ENCODE data around the gene ANO4. TPM values are rescaled to one million over a fixed set of nuclear protein-coding genes. Genes with fewer than 3 reads are reported as not detected.

ANO4 gene
- total and polyA plus RNA-seq, 2 of the 8 experiments (the other 6 are each of a cell fraction or from before 2014, with no cell fraction given) = 1.1 to 3.4 TPM

- Histone ChIP-seq H4K8ac (ENCODE audit: extremely low read depth, insufficient read depth, low read length) (no peak overlapping the region), H3K56ac (replicated peaks; ENCODE audit: insufficient read length, low read depth, low read length) (no peak overlapping the region), H3K4me3 (ENCODE audit: extremely low read depth in 1 of 4, insufficient read depth in 2 of 4, low read depth in 3 of 4, low read length in 4 of 4) (no peak overlapping the region), H3K27me3 (replicated peaks in 1 of 4; ENCODE audit: control insufficient read depth in 3 of 4, extremely low read depth in 1 of 4, insufficient read depth in 3 of 4, low read length in 3 of 4) (no peaks in the 10 kb centered on the region), H2BK12ac (ENCODE audit: low read depth, low read length) (no peak overlapping the region), H3K4me2 (ENCODE audit: insufficient read depth in 1 of 2, low read depth in 2 of 2, low read length in 2 of 2) (no peak overlapping the region), H3K27ac (ENCODE audit: low read depth, low read length) (no peak overlapping the region), H4K91ac (replicated peaks; ENCODE audit: insufficient read length, low read length) (no peak overlapping the region), H2AK5ac (ENCODE audit: low read depth, low read length) (no peak overlapping the region), H3K23me2 (ENCODE audit: low read depth, low read length) (no peaks in the 10 kb centered on the region), H3K14ac (ENCODE audit: insufficient read length) (no peak overlapping the region), H3K36me3 (ENCODE audit: control insufficient read depth in 2 of 4, insufficient read depth in 4 of 4, low read length in 3 of 4) (no peaks in the 10 kb centered on the region), H3K18ac (ENCODE audit: extremely low read depth, low read length) (no peak overlapping the region), H3K79me2 (ENCODE audit: control insufficient read depth in 1 of 2, insufficient read depth in 2 of 2, low read length in 2 of 2) (no peaks in the 10 kb centered on the region), H3K9me3 (ENCODE audit: insufficient read depth in 2 of 2, low read depth in 1 of 2, low read length in 1 of 2) (no peaks in the 10 kb centered on the region), H4K5ac (ENCODE audit: insufficient read length, low read depth, low read length) (no peak overlapping the region), H3K9ac (replicated peaks in 1 of 4; ENCODE audit: extremely low read depth in 1 of 4, low read depth in 3 of 4, low read length in 3 of 4) (no peak overlapping the region), H2BK120ac (replicated peaks; ENCODE audit: low read depth, low read length) (no peak overlapping the region), H2BK20ac (ENCODE audit: low read length) (no peak overlapping the region), H2AFZ (ENCODE audit: low read length) (no peak overlapping the region), H4K20me1 (replicated peaks in 1 of 2; ENCODE audit: control insufficient read depth in 1 of 2, insufficient read depth in 2 of 2, low read length in 2 of 2) (no peaks in the 10 kb centered on the region), H2BK15ac (ENCODE audit: low read length) (no peak overlapping the region), H2BK5ac (ENCODE audit: low read depth, low read length) (no peak overlapping the region), H3K23ac (ENCODE audit: insufficient read length) (no peak overlapping the region), H3K4ac (replicated peaks; ENCODE audit: insufficient read length, low read depth, low read length) (no peak overlapping the region), H3K79me1 (ENCODE audit: low read depth, low read length) (no peaks in the 10 kb centered on the region), H3K4me1 (replicated peaks in 1 of 4; ENCODE audit: control insufficient read depth in 3 of 4, insufficient read depth in 4 of 4, low read length in 3 of 4) (no peaks in the 10 kb centered on the region)
- POLR2A ChIA-PET (ENCODE audit: partially characterized antibody) = no interaction called here
- CTCF ChIA-PET (ENCODE audit: partially characterized antibody) = interaction anchor here (0.8 to 1.9 kb wide), 3 partner anchors 8 to 39 kb away, joined by 3 to 8 read pairs (median 4); no protein-coding TSS in a partner anchor
- TF ChIP-seq GTF2F1 (IDR thresholded peaks at IDR 0.05; ENCODE audit: borderline replicate concordance, low read depth, low read length) = no peak
- WGBS, 2 experiments (ENCODE audit: extremely low coverage in 1 of 2, insufficient coverage in 1 of 2, insufficient read length in 1 of 2, insufficient replicate concordance in 2 of 2, low coverage in 1 of 2, low lambda C conversion rate in 2 of 2, missing lambda C conversion rate in 1 of 2) = 93% methylated on average over 5 of the region's 5 CpGs; no CpG with 5 or more reads in 1 of the 2 experiments
- FAIRE-seq (no peak), DNase-seq (ENCODE audit: low read depth in 1 of 2, low spot score in 2 of 2) (no peak)
Measured at GRCh38 chr12:100942984-100943749, 148.6 kb downstream of the ANO4 start.
